ENCODE results near the gene NDUFV1.

DNA sequence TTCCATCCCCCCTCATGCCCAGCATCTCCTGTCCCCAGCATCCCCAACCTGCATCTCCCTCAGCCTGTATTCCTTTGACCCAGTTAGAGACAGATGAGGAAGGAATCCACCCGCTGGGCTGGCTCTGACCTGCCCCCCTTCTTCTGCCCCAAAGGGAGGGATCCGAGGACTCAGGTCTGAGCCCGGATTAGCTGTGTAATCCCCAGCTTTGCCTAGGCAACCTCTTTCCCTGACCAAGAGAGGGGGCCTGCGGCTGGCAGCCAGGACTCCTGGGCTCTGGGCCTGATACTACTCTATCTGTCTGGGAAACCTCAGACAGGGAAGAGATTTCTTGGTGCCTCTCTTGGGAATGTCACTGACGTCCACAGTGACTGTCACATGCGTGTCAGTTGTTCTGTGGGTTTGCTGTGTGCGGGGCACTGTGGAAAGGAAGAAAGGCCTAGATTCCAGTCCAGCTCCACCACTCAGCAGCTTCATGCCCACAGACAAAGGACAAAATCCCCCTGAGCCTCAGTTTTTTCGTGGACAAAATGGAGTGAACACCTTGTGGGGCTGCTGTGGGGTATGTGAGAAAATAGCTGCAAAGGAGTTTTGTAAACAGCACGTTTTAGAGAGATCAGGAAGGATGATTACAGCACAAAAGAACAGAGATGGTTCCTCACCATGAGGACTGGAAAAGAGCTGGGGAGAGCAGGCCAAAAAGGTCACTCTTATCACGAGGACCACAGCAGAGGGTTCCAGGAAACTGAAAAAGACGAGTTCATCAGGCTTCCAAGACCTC is 1.3 kb upstream of the NDUFV1 start:
- TF ChIP-seq, protein P1, sequence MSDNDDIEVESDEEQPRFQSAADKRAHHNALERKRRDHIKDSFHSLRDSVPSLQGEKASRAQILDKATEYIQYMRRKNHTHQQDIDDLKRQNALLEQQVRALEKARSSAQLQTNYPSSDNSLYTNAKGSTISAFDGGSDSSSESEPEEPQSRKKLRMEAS (IDR thresholded peaks at IDR 0.05), result no peak
- TF ChIP-seq, protein P2, sequence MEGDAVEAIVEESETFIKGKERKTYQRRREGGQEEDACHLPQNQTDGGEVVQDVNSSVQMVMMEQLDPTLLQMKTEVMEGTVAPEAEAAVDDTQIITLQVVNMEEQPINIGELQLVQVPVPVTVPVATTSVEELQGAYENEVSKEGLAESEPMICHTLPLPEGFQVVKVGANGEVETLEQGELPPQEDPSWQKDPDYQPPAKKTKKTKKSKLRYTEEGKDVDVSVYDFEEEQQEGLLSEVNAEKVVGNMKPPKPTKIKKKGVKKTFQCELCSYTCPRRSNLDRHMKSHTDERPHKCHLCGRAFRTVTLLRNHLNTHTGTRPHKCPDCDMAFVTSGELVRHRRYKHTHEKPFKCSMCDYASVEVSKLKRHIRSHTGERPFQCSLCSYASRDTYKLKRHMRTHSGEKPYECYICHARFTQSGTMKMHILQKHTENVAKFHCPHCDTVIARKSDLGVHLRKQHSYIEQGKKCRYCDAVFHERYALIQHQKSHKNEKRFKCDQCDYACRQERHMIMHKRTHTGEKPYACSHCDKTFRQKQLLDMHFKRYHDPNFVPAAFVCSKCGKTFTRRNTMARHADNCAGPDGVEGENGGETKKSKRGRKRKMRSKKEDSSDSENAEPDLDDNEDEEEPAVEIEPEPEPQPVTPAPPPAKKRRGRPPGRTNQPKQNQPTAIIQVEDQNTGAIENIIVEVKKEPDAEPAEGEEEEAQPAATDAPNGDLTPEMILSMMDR (IDR thresholded peaks at IDR 0.05; ENCODE audit: low read depth, low read length, missing input control), result no peak
- TF ChIP-seq, protein P3, sequence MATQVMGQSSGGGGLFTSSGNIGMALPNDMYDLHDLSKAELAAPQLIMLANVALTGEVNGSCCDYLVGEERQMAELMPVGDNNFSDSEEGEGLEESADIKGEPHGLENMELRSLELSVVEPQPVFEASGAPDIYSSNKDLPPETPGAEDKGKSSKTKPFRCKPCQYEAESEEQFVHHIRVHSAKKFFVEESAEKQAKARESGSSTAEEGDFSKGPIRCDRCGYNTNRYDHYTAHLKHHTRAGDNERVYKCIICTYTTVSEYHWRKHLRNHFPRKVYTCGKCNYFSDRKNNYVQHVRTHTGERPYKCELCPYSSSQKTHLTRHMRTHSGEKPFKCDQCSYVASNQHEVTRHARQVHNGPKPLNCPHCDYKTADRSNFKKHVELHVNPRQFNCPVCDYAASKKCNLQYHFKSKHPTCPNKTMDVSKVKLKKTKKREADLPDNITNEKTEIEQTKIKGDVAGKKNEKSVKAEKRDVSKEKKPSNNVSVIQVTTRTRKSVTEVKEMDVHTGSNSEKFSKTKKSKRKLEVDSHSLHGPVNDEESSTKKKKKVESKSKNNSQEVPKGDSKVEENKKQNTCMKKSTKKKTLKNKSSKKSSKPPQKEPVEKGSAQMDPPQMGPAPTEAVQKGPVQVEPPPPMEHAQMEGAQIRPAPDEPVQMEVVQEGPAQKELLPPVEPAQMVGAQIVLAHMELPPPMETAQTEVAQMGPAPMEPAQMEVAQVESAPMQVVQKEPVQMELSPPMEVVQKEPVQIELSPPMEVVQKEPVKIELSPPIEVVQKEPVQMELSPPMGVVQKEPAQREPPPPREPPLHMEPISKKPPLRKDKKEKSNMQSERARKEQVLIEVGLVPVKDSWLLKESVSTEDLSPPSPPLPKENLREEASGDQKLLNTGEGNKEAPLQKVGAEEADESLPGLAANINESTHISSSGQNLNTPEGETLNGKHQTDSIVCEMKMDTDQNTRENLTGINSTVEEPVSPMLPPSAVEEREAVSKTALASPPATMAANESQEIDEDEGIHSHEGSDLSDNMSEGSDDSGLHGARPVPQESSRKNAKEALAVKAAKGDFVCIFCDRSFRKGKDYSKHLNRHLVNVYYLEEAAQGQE (IDR thresholded peaks at IDR 0.05), result no peak
- TF ChIP-seq HNF4G (IDR thresholded peaks at IDR 0.05) (no peak), YY1 (IDR thresholded peaks at IDR 0.05) (no peak), FOXA1 (IDR thresholded peaks at IDR 0.05) (no peak), HNF4A (conservative IDR thresholded peaks at IDR 0.05) (no peak), TAF1 (conservative IDR thresholded peaks at IDR 0.05) (no peak), NR2F2 (IDR thresholded peaks at IDR 0.05) (no peak), RXRA (IDR thresholded peaks at IDR 0.05) (no peak), RAD21 (IDR thresholded peaks at IDR 0.05) (no peak)
- TF ChIP-seq, protein P4, sequence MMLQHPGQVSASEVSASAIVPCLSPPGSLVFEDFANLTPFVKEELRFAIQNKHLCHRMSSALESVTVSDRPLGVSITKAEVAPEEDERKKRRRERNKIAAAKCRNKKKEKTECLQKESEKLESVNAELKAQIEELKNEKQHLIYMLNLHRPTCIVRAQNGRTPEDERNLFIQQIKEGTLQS (IDR thresholded peaks at IDR 0.05), result no peak

Measured in liver (tissue), 3 donors.